Esophagus muscularis mucosa (tissue), 4 donors: Measurements from ENCODE around the gene SPSB3. TPM values are rescaled to one million over a fixed set of nuclear protein-coding genes. Genes with fewer than 3 reads are reported as not detected.

Experiments
- DNase-seq: peaks from one replicate; pipeline ENCODE4 v3.0.0-alpha.2; 2017; ENCODE audit errors: extremely low spot score
- H3K27ac ChIP-seq, 4 donors: fragments of 200-600 bp; sonication (generic); replicated peaks in 1 of 4; 1 replicate in 3 of 4; 2 replicates in 1 of 4; pipeline ENCODE4 v1.5.1; 2016 to 2019; ENCODE audit warnings: mild to moderate bottlenecking in 1 of 4
- H3K27me3 ChIP-seq, 4 donors: fragments of 200-600 bp; sonication (generic); one replicate each; pipeline versions ENCODE4 v1.5.1 to v1.6.0; 2016 to 2019
- H3K36me3 ChIP-seq, 4 donors: fragments of 200-600 bp; sonication (generic); one replicate each; pipeline ENCODE4 v1.5.1; 2016 to 2019
- H3K4me1 ChIP-seq, 4 donors: fragments of 200-600 bp; sonication (generic); one replicate each; pipeline ENCODE4 v1.5.1; 2016 to 2019
- H3K4me3 ChIP-seq, 4 donors: fragments of 200-600 bp; sonication (generic); 1 replicate in 2 of 4; 2 replicates in 2 of 4; pipeline ENCODE4 v1.5.1; 2016 to 2019; ENCODE audit warnings: mild to moderate bottlenecking in 4 of 4, moderate library complexity in 1 of 4
- H3K9me3 ChIP-seq, 4 donors: fragments of 200-600 bp; sonication (generic); 1 replicate in 3 of 4; 2 replicates in 1 of 4; pipeline ENCODE4 v1.5.1; 2016 to 2019
- CTCF ChIP-seq, 3 experiments: fragments of 200-600 bp in 2 of 3; fragments of 450-650 bp in 1 of 3; sonication (generic) in 2 of 3; IDR thresholded peaks; one replicate each; pipeline ENCODE4 v1.5.1; 2017 to 2019; ENCODE audit warnings: antibody characterized with exemption in 3 of 3, mild to moderate bottlenecking in 2 of 3, moderate library complexity in 1 of 3
- EP300 ChIP-seq: sonication (generic); formaldehyde crosslinking; IDR thresholded peaks from one replicate; pipeline ENCODE4 v1.6.1; 2017; ENCODE audit warnings: antibody characterized with exemption
- POLR2A ChIP-seq: fragments of 450-650 bp; IDR thresholded peaks from one replicate; pipeline ENCODE4 v1.6.1; 2017; ENCODE audit warnings: antibody characterized with exemption, moderate library complexity, mild to moderate bottlenecking, low read depth
- POLR2AphosphoS5 ChIP-seq, 2 donors: sonication (generic); formaldehyde crosslinking; IDR thresholded peaks; one replicate each; pipeline ENCODE4 v1.6.1; 2017; ENCODE audit warnings: antibody characterized with exemption in 2 of 2
- WGBS: methylation state at CpG from one replicate; pipeline ENCODE4 v1.1.5; 2018; 5-methylcytosine and 5-hydroxymethylcytosine counted together
- intact Hi-C: fragments of 100-400 bp; cut with DNase I; formaldehyde crosslinking; loops from one replicate; pipeline ENCODE4 v1.15.1; 2023
- total RNA-seq, 4 donors: library from RNA; depleted of rRNA; stranded (reverse); fragments of >200 nt; gene quantifications; one replicate each; pipeline versions ENCODE4 v1.1.0 to v1.2.1, GENCODE V29; 2016

SPSB3 gene
- 100 to 1,000 TPM in 1 of 4 donors, 10 to 100 TPM in 3; 69.1 to 101 (median 78.6) TPM for total RNA-seq

- Histone ChIP-seq H3K9me3 (no peaks in the 10 kb centered on the region), H3K4me1 (peaks cover 30 to 76% (median 55%) of the 10 kb centered on the region in 4 donors), H3K27ac (peak within 1 kb of the TSS; percentile 87 to 99 (median 90)), H3K36me3 (peaks cover 10 to 63% (median 61%) of the 10 kb centered on the region in 4 donors), H3K4me3 (peak within 1 kb of the TSS; percentile 92 to 99 (median 96)), H3K27me3 (no peaks in the 10 kb centered on the region)
- peak; percentile 100 for DNase-seq
- WGBS, result no CpG with 5 or more reads among the region's 102 CpGs
- intact Hi-C loops, result loop anchor here (1.0 kb wide), 1 partner anchor 9 kb away; the partner anchor contains the start of gene MRPS34
- TF ChIP-seq EP300 (no peak), POLR2AphosphoS5 (IDR thresholded peaks at IDR 0.05) (peak; percentile 85 to 89), CTCF (IDR thresholded peaks at IDR 0.05) (peak in 2 of 3 experiments; percentile 12 to 14), POLR2A (no peak)
Measured at GRCh38 chr16:1782408-1783264, at the start of gene SPSB3, which contains the start of gene NUBP2. Gene SPSB3 (minus strand): TSS chr16:1782571. CDS start chr16:1781483, 1,088 bp downstream. Gene NUBP2 (plus strand): TSS chr16:1782960. CDS start chr16:1783021, 61 bp downstream.

- WGBS, result 87% methylated on average over 19 of the region's 19 CpGs
- intact Hi-C loops, result no loop called here
- no peak for DNase-seq
- no peak overlapping the region for H3K4me3 ChIP-seq
- no peaks in the 10 kb centered on the region for H3K27me3 ChIP-seq
- no peaks in the 10 kb centered on the region for H3K9me3 ChIP-seq
- no peak overlapping the region for H3K27ac ChIP-seq
- no peak for TF ChIP-seq POLR2A
- no peak for TF ChIP-seq EP300
- no peak for TF ChIP-seq POLR2AphosphoS5 (IDR thresholded peaks at IDR 0.05)
- TF ChIP-seq CTCF (IDR thresholded peaks at IDR 0.05), result no peak
- peaks cover 0 to 19% (median 12%) of the 10 kb centered on the region in 4 donors for H3K36me3 ChIP-seq
- peaks cover 20 to 34% (median 25%) of the 10 kb centered on the region in 4 donors for H3K4me1 ChIP-seq
Measured at GRCh38 chr16:1831186-1832075, 49.1 kb upstream of the SPSB3 start.

- Histone ChIP-seq H3K36me3 (peaks cover 0 to 19% (median 12%) of the 10 kb centered on the region in 4 donors), H3K27me3 (no peaks in the 10 kb centered on the region), H3K4me1 (peaks cover 27 to 43% (median 33%) of the 10 kb centered on the region in 4 donors), H3K9me3 (no peaks in the 10 kb centered on the region), H3K27ac (no peak overlapping the region), H3K4me3 (no peak overlapping the region)
- TF ChIP-seq POLR2AphosphoS5 (IDR thresholded peaks at IDR 0.05) (no peak), POLR2A (no peak), CTCF (IDR thresholded peaks at IDR 0.05) (no peak), EP300 (no peak)
- WGBS, result 77% methylated on average over 3 of the region's 3 CpGs
- DNase-seq, result no peak
- intact Hi-C loops, result no loop called here
Measured at GRCh38 chr16:1830213-1830612, 47.8 kb upstream of the SPSB3 start.

GRCh38 chr16:1828645-1829410 lies 46.5 kb upstream of the SPSB3 start:
- H3K9me3 ChIP-seq, result no peaks in the 10 kb centered on the region
- H3K27ac ChIP-seq, result no peak overlapping the region
- DNase-seq, result no peak
- H3K4me1 ChIP-seq, result peaks cover 39 to 57% (median 47%) of the 10 kb centered on the region in 4 donors
- no peak overlapping the region for H3K4me3 ChIP-seq
- WGBS, result 77% methylated on average over 11 of the region's 11 CpGs
- TF ChIP-seq CTCF (IDR thresholded peaks at IDR 0.05), result no peak
- TF ChIP-seq POLR2AphosphoS5 (IDR thresholded peaks at IDR 0.05), result no peak
- TF ChIP-seq EP300, result no peak
- no peak for TF ChIP-seq POLR2A
- peaks cover 0 to 19% (median 12%) of the 10 kb centered on the region in 4 donors for H3K36me3 ChIP-seq
- intact Hi-C loops, result no loop called here
- no peaks in the 10 kb centered on the region for H3K27me3 ChIP-seq
